ENCODE results near the gene TM9SF2. TPM values are rescaled to one million over a fixed set of nuclear protein-coding genes. Genes with fewer than 3 reads are reported as not detected.

The TM9SF2 gene
- total RNA-seq, 1 donor from 2014 or later, result 133 TPM

Other genes starting within 250 kb of the TM9SF2 start
- not detected in 2 replicates for gene GPR18, start 243.1 kb upstream of the TM9SF2 start, total RNA-seq
- 0.32 TPM in 1 of 2 replicates, not detected in the other for gene GPR183, start 194.1 kb upstream of the TM9SF2 start, total RNA-seq
- gene CLYBL, start 105.2 kb downstream of the TM9SF2 start, total RNA-seq, result 1.6 TPM in 2 replicates